Endometrial microvascular endothelial cells (primary cell): Measurements from ENCODE around the gene SSX7. TPM values are rescaled to one million over a fixed set of nuclear protein-coding genes. Genes with fewer than 3 reads are reported as not detected.
"Not testable (repeated sequence)": the region's sequence is repeated elsewhere in the genome, so short reads cannot be mapped to it uniquely, and the experiment has no call there.

Experiments
- in situ Hi-C: cut with HindIII; loops from 2 replicates; pipeline ENCODE4 v1.10.0; 2017; ENCODE audit warnings: low sequenced_read_pairs, low pct_unique_long_range_greater_than_20kb; ENCODE audit errors: inconsistent ontology term
- total RNA-seq: library from RNA; depleted of rRNA; stranded (reverse); fragments of >200 nt; gene quantifications from one replicate; pipeline ENCODE4 v1.2.3, GENCODE V29; 2015; ENCODE audit errors: inconsistent ontology term

SSX7 gene
- not detected for total RNA-seq

GRCh38 chrX:52654800-52655199, at the start of gene SSX7:
Gene SSX7, minus strand, starts transcription at chrX:52654900. Its CDS starts 1,428 bp downstream, at chrX:52653472.
- in situ Hi-C loops, result not testable (repeated sequence)

GRCh38 chrX:52692034-52692433, 37.3 kb upstream of the SSX7 start:
- in situ Hi-C loops, result not testable (repeated sequence)

GRCh38 chrX:52662218-52662617, 7.5 kb upstream of the SSX7 start:
- in situ Hi-C loops, result not testable (repeated sequence)

GRCh38 chrX:52655475-52655874, 775 bp upstream of the SSX7 start:
- in situ Hi-C loops, result not testable (repeated sequence)

GRCh38 chrX:52650676-52651075, 4.0 kb downstream of the SSX7 start:
- in situ Hi-C loops, result not testable (repeated sequence)

- in situ Hi-C loops, result not testable (repeated sequence)
Observed at GRCh38 chrX:52648956-52649355, 5.7 kb downstream of the SSX7 start.

GRCh38 chrX:52628483-52628882, 26.2 kb downstream of the SSX7 start:
- in situ Hi-C loops, result not testable (repeated sequence)

GRCh38 chrX:52620661-52621060, 34.0 kb downstream of the SSX7 start:
- in situ Hi-C loops, result not testable (repeated sequence)

GRCh38 chrX:52608961-52609360, 45.7 kb downstream of the SSX7 start:
- in situ Hi-C loops, result no loop called here

- in situ Hi-C loops, result not testable (repeated sequence)
Observed at GRCh38 chrX:52603151-52603550, 51.5 kb downstream of the SSX7 start.

GRCh38 chrX:52598886-52599285, 55.8 kb downstream of the SSX7 start:
- in situ Hi-C loops, result no loop called here

- in situ Hi-C loops, result no loop called here
Observed at GRCh38 chrX:52594658-52595057, 60.0 kb downstream of the SSX7 start.

Other genes with a start within 250 kb of the SSX7 start
- gene XAGE1A, start 159.1 kb downstream of the SSX7 start, total RNA-seq, result not detected
- gene XAGE1B, start 137.8 kb downstream of the SSX7 start, total RNA-seq, result not detected
- gene SSX2, start 52.3 kb upstream of the SSX7 start, total RNA-seq, result not detected
- not detected for gene SSX2B, start 96.4 kb upstream of the SSX7 start, total RNA-seq
- not detected for gene SPANXN5, start 142.5 kb upstream of the SSX7 start, total RNA-seq
- gene XAGE5, start 156.4 kb upstream of the SSX7 start, total RNA-seq, result not detected
- not detected for gene XAGE3, start 213.2 kb upstream of the SSX7 start, total RNA-seq
- gene FAM156B, start 242.4 kb upstream of the SSX7 start, total RNA-seq, result 16.4 TPM